WTC11 (cell line): ENCODE measurements around the gene CNTRL. TPM values are rescaled to one million over a fixed set of nuclear protein-coding genes. Genes with fewer than 3 reads are reported as not detected.

ENCODE experiments used
- ATAC-seq: fragments of 200-7000 bp; cut with Tn5 transposase; 2 replicates; pipeline ENCODE4 v1.10.0; 2021; ENCODE audit warnings: mild to moderate bottlenecking, moderate library complexity
- CTCF ChIA-PET: fragments of 300-600 bp; sonication (Branson Sonifier 250); formaldehyde crosslinking; loops from one replicate; lab custom pipeline; 2021; ENCODE audit warnings: antibody characterized with exemption; lab: Charles Lee
- POLR2A ChIA-PET: fragments of 350-600 bp; sonication (Branson Sonifier 250); formaldehyde crosslinking; loops from one replicate; lab custom pipeline; 2021; ENCODE audit warnings: antibody characterized with exemption; lab: Charles Lee
- DNase-seq: peaks from one replicate; pipeline ENCODE4 v3.0.0; 2021; ENCODE audit warnings: low spot score
- H3K27ac Mint-ChIP-seq: 2 replicates; pipeline ENCODE4 v1.8.0; 2021; ENCODE audit warnings: mixed read lengths
- H3K27me3 Mint-ChIP-seq: 2 replicates; pipeline ENCODE4 v1.8.0; 2021; ENCODE audit warnings: low read depth, mild to moderate bottlenecking, moderate library complexity, mixed read lengths
- H3K36me3 Mint-ChIP-seq: 2 replicates; pipeline ENCODE4 v1.8.0; 2021; ENCODE audit warnings: mixed read lengths
- H3K4me1 Mint-ChIP-seq: 2 replicates; pipeline ENCODE4 v1.8.0; 2022; ENCODE audit warnings: mixed read lengths
- H3K4me3 Mint-ChIP-seq: 2 replicates; pipeline ENCODE4 v1.8.0; 2021; ENCODE audit warnings: mild to moderate bottlenecking, moderate library complexity, mixed read lengths
- H3K9me3 Mint-ChIP-seq: 2 replicates; pipeline ENCODE4 v1.8.0; 2021; ENCODE audit warnings: mixed read lengths
- ATF1 ChIP-seq: sonication (generic); formaldehyde crosslinking; IDR thresholded peaks from 2 replicates; pipeline ENCODE4 v1.8.1; 2023; ENCODE audit warnings: mild to moderate bottlenecking, moderate library complexity, missing genetic modification reagents
- CREM ChIP-seq: sonication (generic); formaldehyde crosslinking; IDR thresholded peaks from 2 replicates; pipeline ENCODE4 v1.8.1; 2022; ENCODE audit warnings: mild to moderate bottlenecking, missing genetic modification reagents, moderate library complexity
- E2F1 ChIP-seq: sonication (generic); formaldehyde crosslinking; IDR thresholded peaks from 2 replicates; pipeline ENCODE4 v1.8.0; 2022; ENCODE audit warnings: mild to moderate bottlenecking, missing genetic modification reagents
- FOXK1 ChIP-seq: sonication (generic); formaldehyde crosslinking; IDR thresholded peaks from 2 replicates; pipeline ENCODE4 v1.8.0; 2022; ENCODE audit warnings: mild to moderate bottlenecking, moderate library complexity, missing genetic modification reagents
- GTF2I ChIP-seq: fragments of 250-450 bp; sonication (Bioruptor Pico); conservative IDR thresholded peaks from 2 replicates; pipeline ENCODE4 v1.4.0; 2021; ENCODE audit warnings: mild to moderate bottlenecking
- HMGXB4 ChIP-seq: sonication (generic); formaldehyde crosslinking; IDR thresholded peaks from 2 replicates; pipeline ENCODE4 v1.8.1; 2023; ENCODE audit warnings: mild to moderate bottlenecking, moderate library complexity, missing genetic modification reagents
- IRF2 ChIP-seq: sonication (generic); formaldehyde crosslinking; IDR thresholded peaks from 2 replicates; pipeline ENCODE4 v1.8.0; 2022; ENCODE audit warnings: low read depth, missing genetic modification reagents, borderline replicate concordance
- PRRX2 ChIP-seq: fragments of 250-450 bp; sonication (Bioruptor Pico); IDR thresholded peaks from 2 replicates; pipeline ENCODE4 v1.8.0; 2021; ENCODE audit warnings: mild to moderate bottlenecking
- RELA ChIP-seq: sonication (generic); formaldehyde crosslinking; IDR thresholded peaks from 2 replicates; pipeline ENCODE4 v1.8.1; 2022; ENCODE audit warnings: missing genetic modification reagents, mild to moderate bottlenecking, borderline replicate concordance
- TCF7 ChIP-seq: sonication (generic); formaldehyde crosslinking; IDR thresholded peaks from 2 replicates; pipeline ENCODE4 v1.8.0; 2022; ENCODE audit warnings: mild to moderate bottlenecking, low read depth, missing genetic modification reagents, moderate library complexity
- TEAD1 ChIP-seq: sonication (generic); formaldehyde crosslinking; IDR thresholded peaks from 2 replicates; pipeline ENCODE4 v1.8.0; 2022; ENCODE audit warnings: mild to moderate bottlenecking, missing genetic modification reagents
- ZNF219 ChIP-seq: sonication (generic); formaldehyde crosslinking; IDR thresholded peaks from 2 replicates; pipeline ENCODE4 v1.8.0; 2023; ENCODE audit warnings: missing genetic modification reagents, mild to moderate bottlenecking, borderline replicate concordance
- ZNF423 ChIP-seq: fragments of 250-450 bp; sonication (Bioruptor Pico); IDR thresholded peaks from 2 replicates; pipeline ENCODE4 v2.1.2; 2022; ENCODE audit warnings: mild to moderate bottlenecking, moderate library complexity
- total RNA-seq: library from RNA; stranded (reverse); gene quantifications from 3 replicates; pipeline ENCODE4 v1.2.3, GENCODE V29; 2021
- TF ChIP-seq, protein P1 (sequence below): sonication (generic); formaldehyde crosslinking; IDR thresholded peaks from 2 replicates; pipeline ENCODE4 v1.8.0; 2023; ENCODE audit warnings: missing genetic modification reagents
- TF ChIP-seq, protein P2 (sequence below): fragments of 250-450 bp; sonication (Bioruptor Pico); conservative IDR thresholded peaks from 2 replicates; pipeline ENCODE4 v1.9.0; 2021; ENCODE audit warnings: mild to moderate bottlenecking
- TF ChIP-seq, protein P3 (sequence below): sonication (generic); formaldehyde crosslinking; IDR thresholded peaks from 2 replicates; pipeline ENCODE4 v1.8.0; 2022; ENCODE audit warnings: mild to moderate bottlenecking, missing genetic modification reagents
- TF ChIP-seq, protein P4 (sequence below): fragments of 200-600 bp; IDR thresholded peaks from 2 replicates; pipeline ENCODE4 v1.8.0; 2022; ENCODE audit warnings: antibody characterized with exemption
- TF ChIP-seq, protein P5 (sequence below): sonication (generic); formaldehyde crosslinking; IDR thresholded peaks from 2 replicates; pipeline ENCODE4 v1.8.1; 2023; ENCODE audit warnings: mild to moderate bottlenecking, missing genetic modification reagents

Gene CNTRL
- total RNA-seq, 1 experiment from 2014 or later = 13.3 TPM

DNA sequence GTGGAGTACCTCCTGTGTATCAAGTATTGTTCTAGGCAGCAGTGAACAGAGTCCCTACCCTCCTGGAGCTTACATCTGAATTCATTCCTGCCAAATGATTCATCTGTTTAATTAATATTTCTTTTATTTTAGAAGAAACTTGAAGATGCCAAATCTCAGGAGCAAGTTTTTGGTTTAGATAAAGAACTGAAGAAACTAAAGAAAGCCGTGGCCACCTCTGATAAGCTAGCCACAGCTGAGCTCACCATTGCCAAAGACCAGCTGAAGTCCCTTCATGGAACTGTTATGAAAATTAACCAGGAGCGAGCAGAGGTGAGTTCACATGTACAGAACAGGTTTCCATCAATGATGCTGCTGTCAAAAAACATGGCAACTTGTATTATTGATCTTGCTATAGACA is 69.0 kb downstream of the CNTRL start:
- Mint-ChIP-seq H3K4me3 (no peak overlapping the region), H3K27ac (no peak overlapping the region), H3K9me3 (no peaks in the 10 kb centered on the region), H3K36me3 (peaks cover 15% of the 10 kb centered on the region; the same call in 1 of the 2 replicates), H3K4me1 (peaks cover 6% of the 10 kb centered on the region), H3K27me3 (no peaks in the 10 kb centered on the region)
- DNase-seq = no peak
- POLR2A ChIA-PET = no interaction called here
- CTCF ChIA-PET = no interaction called here
- TF ChIP-seq FOXK1 = no peak
- TF ChIP-seq, protein P1, sequence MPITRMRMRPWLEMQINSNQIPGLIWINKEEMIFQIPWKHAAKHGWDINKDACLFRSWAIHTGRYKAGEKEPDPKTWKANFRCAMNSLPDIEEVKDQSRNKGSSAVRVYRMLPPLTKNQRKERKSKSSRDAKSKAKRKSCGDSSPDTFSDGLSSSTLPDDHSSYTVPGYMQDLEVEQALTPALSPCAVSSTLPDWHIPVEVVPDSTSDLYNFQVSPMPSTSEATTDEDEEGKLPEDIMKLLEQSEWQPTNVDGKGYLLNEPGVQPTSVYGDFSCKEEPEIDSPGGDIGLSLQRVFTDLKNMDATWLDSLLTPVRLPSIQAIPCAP (CRISPR knock-in tag) = no peak
- TF ChIP-seq E2F1 (CRISPR knock-in tag) = no peak
- no peak for TF ChIP-seq IRF2 (CRISPR knock-in tag)
- no peak for TF ChIP-seq ATF1 (CRISPR knock-in tag)
- TF ChIP-seq, protein P2, sequence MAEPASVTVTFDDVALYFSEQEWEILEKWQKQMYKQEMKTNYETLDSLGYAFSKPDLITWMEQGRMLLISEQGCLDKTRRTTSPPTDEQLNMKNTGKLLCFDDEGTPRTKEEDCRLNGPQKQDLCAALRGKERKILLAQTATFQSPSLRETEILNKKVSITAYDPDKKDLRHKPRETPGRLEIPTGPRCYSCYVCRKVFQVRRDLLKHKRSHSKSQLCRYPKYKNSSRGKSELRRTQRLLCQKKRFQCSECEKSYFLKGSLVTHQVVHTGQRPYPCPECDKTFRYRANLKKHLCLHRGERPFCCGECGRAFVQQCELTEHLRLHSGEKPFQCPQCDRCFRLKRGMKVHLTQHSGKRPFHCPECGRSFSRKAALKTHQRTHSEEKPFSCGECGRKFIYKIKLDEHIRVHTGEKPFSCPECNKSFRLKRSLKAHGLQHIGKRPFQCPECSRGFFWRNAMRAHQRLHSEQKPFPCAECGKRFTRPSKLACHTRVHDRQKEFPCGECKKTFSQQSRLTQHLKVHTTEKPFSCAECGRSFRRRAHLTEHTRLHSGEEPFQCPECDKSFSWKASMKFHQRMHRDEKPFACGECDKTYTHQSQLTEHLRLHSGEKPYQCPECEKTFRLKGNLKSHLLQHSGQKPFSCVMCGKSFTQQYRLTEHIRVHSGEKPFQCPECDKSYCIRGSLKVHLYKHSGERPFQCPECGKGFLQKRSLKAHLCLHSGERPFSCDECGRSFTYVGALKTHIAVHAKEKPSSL (CRISPR knock-in tag) = no peak
- TF ChIP-seq TCF7 (CRISPR knock-in tag) = no peak
- no peak for TF ChIP-seq CREM (CRISPR knock-in tag)
- no peak for TF ChIP-seq ZNF219
- no peak for TF ChIP-seq RELA
- no peak for TF ChIP-seq GTF2I (CRISPR knock-in tag)
- no peak for TF ChIP-seq TEAD1 (CRISPR knock-in tag)
- no peak for TF ChIP-seq PRRX2 (CRISPR knock-in tag)
- TF ChIP-seq ZNF423 (CRISPR knock-in tag) = no peak
- TF ChIP-seq, protein P3, sequence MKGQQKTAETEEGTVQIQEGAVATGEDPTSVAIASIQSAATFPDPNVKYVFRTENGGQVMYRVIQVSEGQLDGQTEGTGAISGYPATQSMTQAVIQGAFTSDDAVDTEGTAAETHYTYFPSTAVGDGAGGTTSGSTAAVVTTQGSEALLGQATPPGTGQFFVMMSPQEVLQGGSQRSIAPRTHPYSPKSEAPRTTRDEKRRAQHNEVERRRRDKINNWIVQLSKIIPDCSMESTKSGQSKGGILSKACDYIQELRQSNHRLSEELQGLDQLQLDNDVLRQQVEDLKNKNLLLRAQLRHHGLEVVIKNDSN (CRISPR knock-in tag) = no peak
- TF ChIP-seq, protein P4, sequence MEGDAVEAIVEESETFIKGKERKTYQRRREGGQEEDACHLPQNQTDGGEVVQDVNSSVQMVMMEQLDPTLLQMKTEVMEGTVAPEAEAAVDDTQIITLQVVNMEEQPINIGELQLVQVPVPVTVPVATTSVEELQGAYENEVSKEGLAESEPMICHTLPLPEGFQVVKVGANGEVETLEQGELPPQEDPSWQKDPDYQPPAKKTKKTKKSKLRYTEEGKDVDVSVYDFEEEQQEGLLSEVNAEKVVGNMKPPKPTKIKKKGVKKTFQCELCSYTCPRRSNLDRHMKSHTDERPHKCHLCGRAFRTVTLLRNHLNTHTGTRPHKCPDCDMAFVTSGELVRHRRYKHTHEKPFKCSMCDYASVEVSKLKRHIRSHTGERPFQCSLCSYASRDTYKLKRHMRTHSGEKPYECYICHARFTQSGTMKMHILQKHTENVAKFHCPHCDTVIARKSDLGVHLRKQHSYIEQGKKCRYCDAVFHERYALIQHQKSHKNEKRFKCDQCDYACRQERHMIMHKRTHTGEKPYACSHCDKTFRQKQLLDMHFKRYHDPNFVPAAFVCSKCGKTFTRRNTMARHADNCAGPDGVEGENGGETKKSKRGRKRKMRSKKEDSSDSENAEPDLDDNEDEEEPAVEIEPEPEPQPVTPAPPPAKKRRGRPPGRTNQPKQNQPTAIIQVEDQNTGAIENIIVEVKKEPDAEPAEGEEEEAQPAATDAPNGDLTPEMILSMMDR = no peak
- TF ChIP-seq, protein P5, sequence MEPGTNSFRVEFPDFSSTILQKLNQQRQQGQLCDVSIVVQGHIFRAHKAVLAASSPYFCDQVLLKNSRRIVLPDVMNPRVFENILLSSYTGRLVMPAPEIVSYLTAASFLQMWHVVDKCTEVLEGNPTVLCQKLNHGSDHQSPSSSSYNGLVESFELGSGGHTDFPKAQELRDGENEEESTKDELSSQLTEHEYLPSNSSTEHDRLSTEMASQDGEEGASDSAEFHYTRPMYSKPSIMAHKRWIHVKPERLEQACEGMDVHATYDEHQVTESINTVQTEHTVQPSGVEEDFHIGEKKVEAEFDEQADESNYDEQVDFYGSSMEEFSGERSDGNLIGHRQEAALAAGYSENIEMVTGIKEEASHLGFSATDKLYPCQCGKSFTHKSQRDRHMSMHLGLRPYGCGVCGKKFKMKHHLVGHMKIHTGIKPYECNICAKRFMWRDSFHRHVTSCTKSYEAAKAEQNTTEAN (CRISPR knock-in tag) = no peak
- no peak for TF ChIP-seq HMGXB4 (CRISPR knock-in tag)
- no peak for ATAC-seq
